ENCODE data around the gene RPP25. TPM values are rescaled to one million over a fixed set of nuclear protein-coding genes. Genes with fewer than 3 reads are reported as not detected.
"Not testable (repeated sequence)": the region's sequence is repeated elsewhere in the genome, so short reads cannot be mapped to it uniquely, and the experiment has no call there.

Gene RPP25
- total and polyA plus RNA-seq, 7 donors, result 3.7 to 24.0 (median 4.8) TPM

DNA sequence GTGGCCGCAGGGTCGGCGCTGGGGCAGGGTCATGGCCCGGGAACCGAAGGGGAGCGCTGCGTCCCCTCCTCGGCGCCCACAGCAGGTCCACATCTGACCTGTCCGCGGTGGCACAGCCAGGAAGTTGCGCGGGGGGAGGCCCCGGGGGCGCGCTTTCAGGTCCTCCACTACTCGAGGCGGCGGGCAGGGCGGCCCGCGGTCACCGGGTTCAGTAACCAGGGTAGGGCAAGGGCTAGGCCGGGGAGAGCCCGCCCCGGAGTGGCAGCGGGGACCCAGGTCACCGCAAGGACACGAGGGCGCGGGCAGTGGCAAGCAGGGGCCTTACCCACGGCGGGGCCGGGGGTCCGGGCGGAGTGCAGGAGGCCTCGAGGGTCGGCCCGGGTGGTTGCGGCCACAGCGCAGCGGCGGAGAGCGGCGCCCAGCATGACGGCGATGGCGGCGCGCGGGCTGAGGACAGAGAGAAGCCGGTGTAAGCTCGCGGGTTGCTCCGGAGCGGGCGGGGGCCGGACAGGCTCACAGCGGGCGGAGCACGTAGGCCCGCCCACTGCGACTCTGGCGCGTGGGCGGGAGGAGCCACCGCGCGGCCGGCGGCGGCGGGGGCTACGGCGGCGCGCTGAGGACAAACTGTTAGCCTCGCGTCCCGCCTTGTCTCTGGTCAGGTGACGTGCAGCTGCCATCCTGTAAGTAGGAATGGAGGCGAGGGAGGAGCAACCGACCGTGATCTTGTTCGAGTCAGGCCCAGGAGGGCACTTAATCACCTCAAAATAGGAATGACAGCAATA, 18.8 kb downstream of the RPP25 start, which contains the start of gene COX5A:
TSS of gene COX5A (minus strand) at position 484 of the 782 bp plus-strand sequence. CDS start at position 425, 59 bp downstream.
- Histone ChIP-seq H3K27me3 (no peaks in the 10 kb centered on the region), H3K4me3 (peak within 1 kb of the TSS; percentile 84 to 95 (median 92)), H3K36me3 (no peaks in the 10 kb centered on the region), H3K4me1 (peaks cover 2 to 39% (median 28%) of the 10 kb centered on the region in 4 donors), H3K27ac (peak within 1 kb of the TSS; percentile 91 to 97 (median 96)), H3K9me3 (no peaks in the 10 kb centered on the region)
- DNase-seq, result peak; percentile 97
- intact Hi-C loops (cut with DNase I), result loop anchor here (1.0 to 10.0 kb wide), 2 partner anchors 31 to 393 kb away; partner anchors contain the start of genes ARID3B and FAM219B
- WGBS, 2 donors, result 0 to 1% methylated on average over 85 of the region's 85 CpGs
- TF ChIP-seq CTCF (IDR thresholded peaks at IDR 0.05) (no peak), POLR2AphosphoS5 (IDR thresholded peaks at IDR 0.05) (peak; percentile 63 to 89 (median 82)), POLR2A (IDR thresholded peaks at IDR 0.05) (peak in 1 of 2 donors; percentile 42), EP300 (IDR thresholded peaks at IDR 0.05) (peak in 1 of 4 donors; percentile 9)

DNA sequence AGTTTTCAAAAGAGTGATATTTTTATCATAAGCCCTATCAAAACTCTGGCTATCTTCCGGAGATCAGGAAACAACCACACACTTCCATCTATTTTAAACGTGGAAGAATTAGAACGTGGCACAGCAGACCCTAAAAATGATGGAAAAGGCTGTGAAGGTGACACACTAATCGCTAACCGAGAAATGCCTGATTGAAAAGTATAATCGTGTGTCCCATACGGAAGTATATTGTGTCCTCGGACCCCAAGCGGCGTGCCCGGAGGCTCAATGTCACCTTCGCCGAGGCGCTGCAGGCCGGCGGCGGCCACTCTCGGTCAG, 19.3 kb downstream of the RPP25 start:
- Histone ChIP-seq H3K36me3 (no peaks in the 10 kb centered on the region), H3K27ac (peak overlapping the region; percentile 91 to 97 (median 96)), H3K9me3 (no peaks in the 10 kb centered on the region), H3K27me3 (no peaks in the 10 kb centered on the region), H3K4me3 (peak overlapping the region; percentile 84 to 95 (median 92)), H3K4me1 (peaks cover 2 to 39% (median 28%) of the 10 kb centered on the region in 4 donors)
- no peak for DNase-seq
- WGBS, 2 donors, result 0 to 1% methylated on average over 18 of the region's 18 CpGs
- intact Hi-C loops (cut with DNase I), result loop anchor here (10.0 kb wide), 1 partner anchor 392 kb away; the partner anchor contains the start of gene ARID3B
- no peak for TF ChIP-seq POLR2AphosphoS5 (IDR thresholded peaks at IDR 0.05)
- no peak for TF ChIP-seq POLR2A (IDR thresholded peaks at IDR 0.05)
- TF ChIP-seq EP300 (IDR thresholded peaks at IDR 0.05), result no peak

DNA sequence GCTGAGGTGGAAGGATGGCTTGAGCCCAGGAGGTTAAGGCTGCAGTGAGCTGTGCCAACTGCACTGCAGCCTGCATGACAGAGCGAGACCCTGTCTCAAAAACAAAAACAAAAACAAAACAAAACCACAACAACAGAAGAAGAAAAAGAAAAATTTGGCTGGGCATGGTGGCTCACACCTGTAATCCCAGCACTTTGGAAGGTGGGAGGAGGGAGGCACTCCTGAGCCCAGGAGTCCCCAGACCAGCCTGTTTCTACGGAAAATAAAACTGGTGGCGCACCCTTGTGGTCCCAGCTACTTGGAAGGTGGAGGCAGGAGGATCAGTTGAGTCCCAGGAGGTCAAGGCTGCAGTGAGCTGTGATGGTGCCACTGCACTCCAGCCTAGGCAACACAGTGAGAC, 21.4 kb downstream of the RPP25 start:
- H3K4me3 ChIP-seq, H3K9me3 ChIP-seq, H3K27ac ChIP-seq, H3K27me3 ChIP-seq: not testable (repeated sequence)
- Histone ChIP-seq H3K4me1 (peaks cover 2 to 39% (median 28%) of the 10 kb centered on the region in 4 donors), H3K36me3 (peaks cover 0 to 11% (median 0%) of the 10 kb centered on the region in 4 donors)
- 20 to 74% methylated on average over 3 of the region's 3 CpGs for WGBS, 2 donors
- DNase-seq, result peak; percentile 39
- intact Hi-C loops (cut with DNase I), result loop anchor here (10.0 kb wide), 1 partner anchor 390 kb away; the partner anchor contains the start of gene ARID3B

GRCh38 chr15:74933573-74933972, 23.0 kb downstream of the RPP25 start:
- 10 to 57% methylated on average over 2 of the region's 2 CpGs for WGBS, 2 donors
- Histone ChIP-seq H3K27ac (no peak overlapping the region), H3K36me3 (peaks cover 0 to 28% (median 3%) of the 10 kb centered on the region in 4 donors), H3K4me1 (peaks cover 2 to 38% (median 28%) of the 10 kb centered on the region in 4 donors), H3K9me3 (no peaks in the 10 kb centered on the region), H3K4me3 (no peak overlapping the region), H3K27me3 (no peaks in the 10 kb centered on the region)
- TF ChIP-seq EP300 (IDR thresholded peaks at IDR 0.05) (no peak), POLR2AphosphoS5 (IDR thresholded peaks at IDR 0.05) (no peak), CTCF (IDR thresholded peaks at IDR 0.05) (no peak), POLR2A (IDR thresholded peaks at IDR 0.05) (no peak)
- no peak for DNase-seq
- intact Hi-C loops (cut with DNase I), result loop anchor here (10.0 kb wide), 1 partner anchor 389 kb away; the partner anchor contains the start of gene ARID3B

DNA sequence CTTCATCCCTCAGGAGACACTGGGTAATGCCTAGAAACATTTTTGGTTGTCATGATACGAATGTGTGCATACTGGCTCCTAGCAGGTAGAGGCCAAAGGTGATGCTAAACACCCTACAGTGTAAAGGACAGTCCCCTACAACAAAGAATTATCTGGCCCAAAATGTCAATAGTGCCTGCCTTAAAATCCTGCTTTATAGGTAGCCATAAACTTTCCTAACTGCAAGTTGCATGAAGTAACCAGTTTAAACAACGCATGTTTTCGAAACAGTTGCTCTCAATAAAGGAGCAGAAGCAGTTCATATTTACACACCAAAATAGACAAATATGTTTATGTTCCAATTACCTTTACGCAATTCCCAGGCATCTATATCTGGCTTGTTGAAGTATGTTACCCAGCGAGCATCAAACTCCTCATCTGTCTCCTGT, 27.8 kb downstream of the RPP25 start:
- TF ChIP-seq EP300 (IDR thresholded peaks at IDR 0.05) (no peak), POLR2AphosphoS5 (IDR thresholded peaks at IDR 0.05) (no peak), CTCF (IDR thresholded peaks at IDR 0.05) (no peak), POLR2A (IDR thresholded peaks at IDR 0.05) (no peak)
- 23 to 73% methylated on average over 5 of the region's 5 CpGs for WGBS, 2 donors
- H3K4me1 ChIP-seq, result peaks cover 0 to 4% (median 1%) of the 10 kb centered on the region in 4 donors
- no peak overlapping the region for H3K27ac ChIP-seq
- H3K36me3 ChIP-seq, result peaks cover 4 to 74% (median 20%) of the 10 kb centered on the region in 4 donors
- intact Hi-C loops (cut with DNase I), result no loop called here
- H3K9me3 ChIP-seq, result no peaks in the 10 kb centered on the region
- H3K4me3 ChIP-seq, result no peak overlapping the region
- H3K27me3 ChIP-seq, result no peaks in the 10 kb centered on the region
- DNase-seq, result no peak
